GM23248 (cell line): Measurements from ENCODE around the gene SPRN. TPM values are rescaled to one million over a fixed set of nuclear protein-coding genes. Genes with fewer than 3 reads are reported as not detected.
A peak's percentile ranks its signal among the peaks of the same experiment; 100 is the strongest.

Experiments used
- DNase-seq: peaks from one replicate; pipeline ENCODE4 v3.0.0-alpha.2; 2015
- H2AFZ ChIP-seq: fragments of 200-600 bp; sonication (generic); 2 replicates; pipeline ENCODE4 v1.6.1; 2016; ENCODE audit warnings: antibody characterized with exemption
- H3F3A ChIP-seq: fragments of 200-600 bp; sonication (generic); 2 replicates; pipeline ENCODE4 v1.6.1; 2016; ENCODE audit warnings: mild to moderate bottlenecking, antibody characterized with exemption, mixed run types; ENCODE audit not compliant: insufficient read depth
- H3K27ac ChIP-seq: fragments of 200-600 bp; sonication (generic); 2 replicates; pipeline ENCODE4 v1.5.1; 2016; ENCODE audit warnings: mild to moderate bottlenecking
- H3K27me3 ChIP-seq: fragments of 200-600 bp; sonication (generic); replicated peaks from 2 replicates; pipeline ENCODE4 v1.6.1; 2016; ENCODE audit warnings: mild to moderate bottlenecking; ENCODE audit not compliant: insufficient read depth
- H3K36me3 ChIP-seq: fragments of 200-600 bp; sonication (generic); 2 replicates; pipeline ENCODE4 v1.6.1; 2016; ENCODE audit warnings: low read depth, mild to moderate bottlenecking
- H3K4me1 ChIP-seq: fragments of 200-600 bp; sonication (generic); 2 replicates; pipeline ENCODE4 v1.6.1; 2016; ENCODE audit warnings: mild to moderate bottlenecking; ENCODE audit not compliant: insufficient read depth
- H3K4me2 ChIP-seq: fragments of 200-600 bp; sonication (generic); one replicate; pipeline ENCODE4 v1.6.1; 2016; ENCODE audit warnings: mild to moderate bottlenecking; ENCODE audit not compliant: unreplicated experiment
- H3K4me3 ChIP-seq: fragments of 200-600 bp; sonication (generic); 2 replicates; pipeline ENCODE4 v1.5.1; 2016; ENCODE audit warnings: mild to moderate bottlenecking
- H3K79me2 ChIP-seq: fragments of 200-600 bp; sonication (generic); 2 replicates; pipeline ENCODE4 v1.6.1; 2016; ENCODE audit warnings: mild to moderate bottlenecking; ENCODE audit not compliant: insufficient read depth
- H3K9ac ChIP-seq: fragments of 200-600 bp; sonication (generic); 2 replicates; pipeline ENCODE4 v1.6.1; 2016; ENCODE audit warnings: mild to moderate bottlenecking
- H3K9me2 ChIP-seq: fragments of 200-600 bp; sonication (generic); 2 replicates; pipeline ENCODE4 v1.6.1; 2016; ENCODE audit warnings: mixed run types, mild to moderate bottlenecking, moderate library complexity; ENCODE audit not compliant: insufficient read depth
- H3K9me3 ChIP-seq: fragments of 200-600 bp; sonication (generic); one replicate; pipeline ENCODE4 v1.6.1; 2017; ENCODE audit warnings: low read depth
- H4K20me1 ChIP-seq: fragments of 200-600 bp; sonication (generic); 2 replicates; pipeline ENCODE4 v1.6.0; 2016; ENCODE audit not compliant: insufficient read depth
- EZH2 ChIP-seq: fragments of 200-600 bp; sonication (generic); IDR thresholded peaks from 2 replicates; pipeline ENCODE4 v1.6.1; 2018; ENCODE audit warnings: antibody characterized with exemption, mild to moderate bottlenecking; ENCODE audit not compliant: insufficient read depth, poor library complexity, severe bottlenecking
- EZH2phosphoT487 ChIP-seq: fragments of 200-600 bp; sonication (generic); IDR thresholded peaks from 2 replicates; pipeline ENCODE4 v1.6.1; 2018; ENCODE audit warnings: antibody characterized with exemption, moderate library complexity, mild to moderate bottlenecking, low read depth; ENCODE audit not compliant: insufficient read depth
- WGBS, 2 experiments: methylation state at CpG; one replicate each; pipeline ENCODE4 v1.1.6; 2015 to 2017; ENCODE audit warnings: low lambda C conversion rate in 2 of 2, low coverage in 1 of 2; ENCODE audit errors: missing lambda C conversion rate in 2 of 2; 5-methylcytosine and 5-hydroxymethylcytosine counted together
- in situ Hi-C: fragments of 300-500 bp; cut with MboI; formaldehyde crosslinking; loops from 2 replicates; pipeline ENCODE4 v1.15.0; 2020
- microRNA-seq: library from miRNA; unstranded; fragments of <30 nt; microRNA quantifications from one replicate; pipeline ENCODE4, GENCODE V29; 2016; ENCODE audit warnings: borderline number of aligned reads
- polyA plus RNA-seq: library from polyadenylated mRNA; unstranded; fragments of >200 nt; fragmentation: Nextera tagmentation; extraction: Ambion mirVana; gene quantifications from 2 replicates; pipeline ENCODE4 v1.2.1, GENCODE V29; 2016
- small RNA-seq: library from RNA; depleted of rRNA; stranded (forward); fragments of <200 nt; gene quantifications from one replicate; pipeline ENCODE3, GENCODE V24; 2014; ENCODE audit warnings: low read depth, low replicate concordance
- total RNA-seq: library from RNA; depleted of rRNA; stranded (reverse); fragments of >200 nt; shearing (Covaris generic); gene quantifications from 2 replicates; pipeline ENCODE4 v1.2.3, GENCODE V29; 2014; rRNA removed

The SPRN gene
- total and polyA plus RNA-seq, 2 experiments from 2014 or later, result 0.22 to 0.34 TPM

DNA sequence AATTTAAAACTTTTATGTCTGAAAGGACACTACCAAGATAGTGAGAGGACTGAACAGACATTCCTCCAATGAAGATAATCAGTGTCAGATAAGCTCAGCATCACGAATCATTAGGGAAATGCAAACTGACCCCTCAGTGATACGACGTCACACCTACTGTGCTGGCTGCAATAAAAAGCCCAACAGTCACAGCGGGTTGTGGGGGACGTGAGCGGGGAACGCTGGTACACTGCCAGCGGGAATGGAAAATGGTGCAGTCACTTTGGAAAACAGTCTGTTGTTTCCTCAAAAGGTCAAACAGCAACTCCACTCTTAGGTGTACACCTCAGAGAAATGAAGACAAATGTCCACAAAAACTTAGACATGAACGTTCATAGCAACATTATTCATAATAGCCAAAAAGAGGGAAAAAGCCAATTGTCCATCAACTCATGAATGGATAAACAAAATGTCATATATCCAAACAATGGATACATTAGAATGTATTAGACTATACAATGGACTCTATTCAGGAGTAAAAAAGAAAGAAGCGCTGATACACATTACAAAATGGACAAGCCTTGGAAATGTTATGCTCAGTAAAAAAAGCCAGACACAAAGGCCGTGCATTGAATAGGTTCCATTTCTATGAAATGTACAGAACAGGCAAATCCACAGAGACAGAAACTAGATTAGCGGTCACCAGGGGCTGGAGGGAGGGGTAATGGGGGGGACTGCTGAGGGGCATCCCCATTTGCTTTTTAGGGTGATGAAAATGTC lies 48.9 kb downstream of the SPRN start:
- Histone ChIP-seq H3K4me1 (no peaks in the 10 kb centered on the region), H3K9me2 (no peaks in the 10 kb centered on the region), H3K9me3 (no peaks in the 10 kb centered on the region), H3K36me3 (no peaks in the 10 kb centered on the region), H3F3A (no peaks in the 10 kb centered on the region), H3K4me3 (no peak overlapping the region), H3K27ac (no peak overlapping the region), H3K9ac (no peak overlapping the region), H3K4me2 (no peak overlapping the region), H2AFZ (no peak overlapping the region), H3K79me2 (0 out of 2 replicates have a peak, but pooled peaks cover 10% of the 10 kb centered on the region), H3K27me3 (no peaks in the 10 kb centered on the region), H4K20me1 (no peaks in the 10 kb centered on the region)
- no peak for TF ChIP-seq EZH2phosphoT487
- no peak for TF ChIP-seq EZH2
- DNase-seq, result no peak
- WGBS, 2 experiments, result 70 to 73% methylated on average over 12 of the region's 12 CpGs
- in situ Hi-C loops, result no loop called here

- Histone ChIP-seq H3K9me2 (no peaks in the 10 kb centered on the region), H3K4me1 (no peaks in the 10 kb centered on the region), H3K4me3 (peak within 1 kb of the TSS; percentile 83), H3K4me2 (peak within 1 kb of the TSS; percentile 87), H3K27ac (peak within 1 kb of the TSS; percentile 32; the same call in 1 of the 2 replicates), H4K20me1 (no peaks in the 10 kb centered on the region), H2AFZ (peak within 1 kb of the TSS; percentile 73; the same call in 1 of the 2 replicates), H3F3A (no peaks in the 10 kb centered on the region), H3K27me3 (no peaks in the 10 kb centered on the region), H3K9ac (peak within 1 kb of the TSS; percentile 85), H3K79me2 (0 out of 2 replicates have a peak, but pooled peaks cover 10% of the 10 kb centered on the region), H3K36me3 (no peaks in the 10 kb centered on the region), H3K9me3 (no peaks in the 10 kb centered on the region)
- 3 to 8% methylated on average over 31 to 87 of the region's 89 CpGs for WGBS, 2 experiments
- in situ Hi-C loops, result no loop called here
- DNase-seq, result peak; percentile 98
- TF ChIP-seq EZH2 (no peak), EZH2phosphoT487 (no peak)
Measured at GRCh38 chr10:133373174-133374090, 51.0 kb downstream of the SPRN start, which contains the start of gene ECHS1. TSS of gene ECHS1 (minus strand) at chr10:133373354. CDS start at chr10:133373333, 21 bp downstream.

DNA sequence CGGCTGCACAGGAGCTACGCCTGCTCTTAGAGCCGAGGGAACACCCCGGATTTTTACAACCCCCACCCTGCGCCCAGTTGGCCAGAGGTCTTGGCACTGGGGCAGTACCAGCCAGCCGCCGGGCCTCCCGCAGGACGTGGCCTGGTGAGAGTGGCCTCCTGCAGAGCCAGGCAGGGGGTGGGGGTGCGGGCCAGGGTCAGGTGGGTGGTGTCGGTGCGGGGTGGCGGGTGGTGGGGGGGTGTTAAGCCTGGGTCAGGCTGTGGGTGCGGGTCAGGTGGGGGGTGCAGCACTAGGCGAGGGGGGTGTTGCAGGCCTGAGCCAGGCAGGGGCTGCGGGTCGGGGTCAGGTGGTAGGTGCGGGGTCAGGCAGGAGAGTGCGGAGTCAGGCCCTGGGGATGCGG lies 51.9 kb downstream of the SPRN start:
- H3K4me2 ChIP-seq, result peak overlapping the region; percentile 52
- in situ Hi-C loops, result no loop called here

More for the DNA sequence above, 51.9 kb downstream of the SPRN start:
- no peaks in the 10 kb centered on the region for H3K9me2 ChIP-seq
- TF ChIP-seq EZH2phosphoT487, result no peak
- no peak for TF ChIP-seq EZH2
- H3K36me3 ChIP-seq, result no peaks in the 10 kb centered on the region
- no peaks in the 10 kb centered on the region for H4K20me1 ChIP-seq
- 0 out of 2 replicates have a peak, but pooled peaks cover 10% of the 10 kb centered on the region for H3K79me2 ChIP-seq
- H3K27ac ChIP-seq, result no peak overlapping the region
- WGBS, 2 experiments, result 22 to 37% methylated on average over 9 to 16 of the region's 20 CpGs
- no peaks in the 10 kb centered on the region for H3K4me1 ChIP-seq
- H2AFZ ChIP-seq, result no peak overlapping the region
- H3K27me3 ChIP-seq, result no peaks in the 10 kb centered on the region
- H3F3A ChIP-seq, result no peaks in the 10 kb centered on the region
- H3K9me3 ChIP-seq, result no peaks in the 10 kb centered on the region
- no peak for DNase-seq
- peak overlapping the region; percentile 52 for H3K4me3 ChIP-seq
- H3K9ac ChIP-seq, result peak overlapping the region; percentile 33

Small RNA genes within 50 kb of the gene (microRNA-seq; reads per million reads assigned to microRNA genes)
- gene MIR3944, result not detected

Small RNA genes within 50 kb of the gene (small RNA-seq; reads per million reads assigned to genes)
- not detected for gene AL360181.4
- not detected for gene MIR3944

Other genes with a start within 250 kb of the SPRN start
- gene UTF1, start 194.4 kb downstream of the SPRN start, total RNA-seq, result not detected in 2 replicates
- not detected in 2 replicates for gene UTF1, start 194.4 kb downstream of the SPRN start, polyA plus RNA-seq
- not detected in 2 replicates for gene VENTX, start 186.8 kb downstream of the SPRN start, total RNA-seq
- not detected in 2 replicates for gene VENTX, start 186.8 kb downstream of the SPRN start, polyA plus RNA-seq
- 0.25 and 0.76 TPM in 2 replicates for gene ADAM8, start 147.8 kb downstream of the SPRN start, total RNA-seq
- gene ADAM8, start 147.8 kb downstream of the SPRN start, polyA plus RNA-seq, result 0.19 TPM in 1 of 2 replicates, not detected in the other
- gene TUBGCP2, start 115.8 kb downstream of the SPRN start, total RNA-seq, result 50.3 and 53.9 TPM in 2 replicates
- 35.3 and 39.7 TPM in 2 replicates for gene TUBGCP2, start 115.8 kb downstream of the SPRN start, polyA plus RNA-seq
- gene ZNF511, start 115.7 kb downstream of the SPRN start, total RNA-seq, result 12.4 and 12.6 TPM in 2 replicates
- gene ZNF511, start 115.7 kb downstream of the SPRN start, polyA plus RNA-seq, result 59.5 and 63.3 TPM in 2 replicates
- gene CALY, start 87.7 kb downstream of the SPRN start, total RNA-seq, result 0.86 TPM in 1 of 2 replicates, not detected in the other
- not detected in 2 replicates for gene CALY, start 87.7 kb downstream of the SPRN start, polyA plus RNA-seq
- gene PRAP1, start 77.3 kb downstream of the SPRN start, total RNA-seq, result not detected in 2 replicates
- gene PRAP1, start 77.3 kb downstream of the SPRN start, polyA plus RNA-seq, result not detected in 2 replicates
- 19.5 and 24.5 TPM in 2 replicates for gene FUOM, start 66.6 kb downstream of the SPRN start, total RNA-seq
- 20.9 and 21.5 TPM in 2 replicates for gene FUOM, start 66.6 kb downstream of the SPRN start, polyA plus RNA-seq
- 76.1 and 82.2 TPM in 2 replicates for gene ECHS1, start 51.3 kb downstream of the SPRN start, total RNA-seq
- 147 and 150 TPM in 2 replicates for gene ECHS1, start 51.3 kb downstream of the SPRN start, polyA plus RNA-seq
- 4.1 and 5.8 TPM in 2 replicates for gene PAOX, start 45.4 kb downstream of the SPRN start, total RNA-seq
- 4.5 TPM in 2 replicates for gene PAOX, start 45.4 kb downstream of the SPRN start, polyA plus RNA-seq
- gene MTG1, start 30.5 kb downstream of the SPRN start, total RNA-seq, result 22.8 and 26.1 TPM in 2 replicates
- gene MTG1, start 30.5 kb downstream of the SPRN start, polyA plus RNA-seq, result 50.7 and 53.4 TPM in 2 replicates
- 0.65 and 2.1 TPM in 2 replicates for gene SCART1, start 29.3 kb upstream of the SPRN start, total RNA-seq
- 0.15 and 0.16 TPM in 2 replicates for gene SCART1, start 29.3 kb upstream of the SPRN start, polyA plus RNA-seq
- gene CYP2E1, start 102.7 kb upstream of the SPRN start, total RNA-seq, result 15.4 TPM in 1 of 2 replicates, not detected in the other
- gene CYP2E1, start 102.7 kb upstream of the SPRN start, polyA plus RNA-seq, result 0.31 and 0.79 TPM in 2 replicates
- gene SYCE1, start 141.0 kb upstream of the SPRN start, total RNA-seq, result not detected in 2 replicates
- gene SYCE1, start 141.0 kb upstream of the SPRN start, polyA plus RNA-seq, result not detected in 2 replicates
- not detected in 2 replicates for gene FRG2B, start 202.2 kb upstream of the SPRN start, total RNA-seq
- not detected in 2 replicates for gene FRG2B, start 202.2 kb upstream of the SPRN start, polyA plus RNA-seq